Hepatocyte (in vitro differentiated cells): Measurements from ENCODE around the gene STRBP. TPM values are rescaled to one million over a fixed set of nuclear protein-coding genes. Genes with fewer than 3 reads are reported as not detected.

Experiments used
- DNase-seq: peaks from one replicate; pipeline ENCODE4 v3.0.0-alpha.2; 2016; ENCODE audit warnings: low spot score
- H2AFZ ChIP-seq: fragments of 200-600 bp; sonication (generic); 2 replicates; pipeline ENCODE4 v1.6.0; 2016; ENCODE audit warnings: antibody characterized with exemption, mild to moderate bottlenecking
- H3K27ac ChIP-seq: fragments of 200-600 bp; sonication (generic); 2 replicates; pipeline ENCODE4 v1.5.1; 2016; ENCODE audit warnings: mild to moderate bottlenecking
- H3K27me3 ChIP-seq: fragments of 200-600 bp; sonication (generic); 2 replicates; pipeline ENCODE4 v1.6.1; 2016
- H3K36me3 ChIP-seq: fragments of 200-600 bp; sonication (generic); replicated peaks from 2 replicates; pipeline ENCODE4 v1.5.1; 2016; ENCODE audit warnings: low read depth; ENCODE audit not compliant: insufficient read depth
- H3K4me1 ChIP-seq: fragments of 200-600 bp; sonication (generic); 2 replicates; pipeline ENCODE4 v1.5.1; 2016; ENCODE audit warnings: mild to moderate bottlenecking, moderate library complexity; ENCODE audit not compliant: insufficient read depth
- H3K4me2 ChIP-seq: fragments of 200-600 bp; sonication (generic); 2 replicates; pipeline ENCODE4 v1.6.0; 2016
- H3K4me3 ChIP-seq: fragments of 200-600 bp; sonication (generic); 2 replicates; pipeline ENCODE4 v1.5.1; 2016; ENCODE audit warnings: mild to moderate bottlenecking
- H3K79me2 ChIP-seq: fragments of 200-600 bp; sonication (generic); 2 replicates; pipeline ENCODE4 v1.6.0; 2017; ENCODE audit warnings: mild to moderate bottlenecking
- H3K9me2 ChIP-seq: fragments of 200-600 bp; sonication (generic); replicated peaks from 2 replicates; pipeline ENCODE4 v1.6.0; 2017; ENCODE audit warnings: mild to moderate bottlenecking; ENCODE audit not compliant: insufficient read depth
- H3K9me3 ChIP-seq: fragments of 200-600 bp; sonication (generic); 2 replicates; pipeline ENCODE4 v1.5.1; 2016; ENCODE audit warnings: low read depth, mild to moderate bottlenecking
- H4K20me1 ChIP-seq: fragments of 200-600 bp; sonication (generic); 2 replicates; pipeline ENCODE4 v1.6.0; 2016; ENCODE audit warnings: mild to moderate bottlenecking; ENCODE audit not compliant: insufficient read depth, poor library complexity, severe bottlenecking
- EZH2 ChIP-seq: fragments of 200-600 bp; sonication (generic); IDR thresholded peaks from 2 replicates; pipeline ENCODE4 v1.6.1; 2016; ENCODE audit warnings: antibody characterized with exemption, mild to moderate bottlenecking, borderline replicate concordance
- EZH2phosphoT487 ChIP-seq: fragments of 200-600 bp; sonication (generic); IDR thresholded peaks from one replicate; pipeline ENCODE4 v1.6.1; 2018; ENCODE audit warnings: antibody characterized with exemption, mild to moderate bottlenecking, low read depth, moderate library complexity; ENCODE audit not compliant: unreplicated experiment, severe bottlenecking
- WGBS: methylation state at CpG from one replicate; pipeline ENCODE4 v1.1.6; 2016; ENCODE audit warnings: low lambda C conversion rate; ENCODE audit errors: missing lambda C conversion rate; 5-methylcytosine and 5-hydroxymethylcytosine counted together
- microRNA counts: library from miRNA; unstranded; fragments of <30 nt; microRNA quantifications from one replicate; lab custom pipeline; 2017
- polyA plus RNA-seq: library from polyadenylated mRNA; unstranded; fragments of >200 nt; fragmentation: Nextera tagmentation; extraction: Ambion mirVana; gene quantifications from 2 replicates; pipeline ENCODE4 v1.2.1, GENCODE V29; 2016
- total RNA-seq: library from RNA; depleted of rRNA; stranded (reverse); fragments of >200 nt; gene quantifications from 2 replicates; pipeline ENCODE4 v1.2.3, GENCODE V29; 2014
- TF ChIP-seq, protein P1 (sequence below): fragments of 200-600 bp; sonication (generic); IDR thresholded peaks from 2 replicates; pipeline ENCODE4 v1.5.1; 2016; ENCODE audit warnings: antibody characterized with exemption, mild to moderate bottlenecking; ENCODE audit not compliant: poor library complexity

The STRBP gene
- total and polyA plus RNA-seq, 2 experiments from 2014 or later, result 26.8 to 27.7 TPM

DNA sequence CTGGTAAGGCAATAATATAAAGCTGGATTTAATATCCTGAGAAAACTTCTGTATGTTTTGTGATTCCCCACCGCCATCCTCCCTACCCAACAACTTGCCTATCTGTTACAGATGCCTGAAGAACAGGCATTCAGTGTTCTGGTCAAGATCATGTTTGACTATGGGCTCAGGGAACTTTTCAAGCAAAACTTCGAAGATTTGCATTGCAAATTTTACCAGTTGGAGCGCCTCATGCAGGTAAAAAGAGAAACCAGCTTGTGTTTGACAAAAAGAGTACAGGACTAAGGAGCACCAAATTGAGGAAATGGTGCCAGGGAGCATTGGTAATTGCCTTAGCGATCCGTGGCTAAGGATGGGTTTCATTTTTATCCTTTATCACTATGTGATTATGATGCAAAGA is 194.9 kb downstream of the STRBP start:
- no peaks in the 10 kb centered on the region for H4K20me1 ChIP-seq
- WGBS, result 63% methylated on average over 5 of the region's 5 CpGs
- H3K27me3 ChIP-seq, result no peaks in the 10 kb centered on the region
- H2AFZ ChIP-seq, result no peak overlapping the region
- peak overlapping the region; percentile 35 for H3K27ac ChIP-seq
- no peaks in the 10 kb centered on the region for H3K79me2 ChIP-seq
- H3K4me3 ChIP-seq, result no peak overlapping the region
- no peaks in the 10 kb centered on the region for H3K4me1 ChIP-seq
- no peak for DNase-seq
- no peak overlapping the region for H3K4me2 ChIP-seq
- no peaks in the 10 kb centered on the region for H3K36me3 ChIP-seq
- H3K9me3 ChIP-seq, result no peaks in the 10 kb centered on the region
- H3K9me2 ChIP-seq, result no peaks in the 10 kb centered on the region
- TF ChIP-seq EZH2 (no peak), EZH2phosphoT487 (no peak)
- TF ChIP-seq, protein P1, sequence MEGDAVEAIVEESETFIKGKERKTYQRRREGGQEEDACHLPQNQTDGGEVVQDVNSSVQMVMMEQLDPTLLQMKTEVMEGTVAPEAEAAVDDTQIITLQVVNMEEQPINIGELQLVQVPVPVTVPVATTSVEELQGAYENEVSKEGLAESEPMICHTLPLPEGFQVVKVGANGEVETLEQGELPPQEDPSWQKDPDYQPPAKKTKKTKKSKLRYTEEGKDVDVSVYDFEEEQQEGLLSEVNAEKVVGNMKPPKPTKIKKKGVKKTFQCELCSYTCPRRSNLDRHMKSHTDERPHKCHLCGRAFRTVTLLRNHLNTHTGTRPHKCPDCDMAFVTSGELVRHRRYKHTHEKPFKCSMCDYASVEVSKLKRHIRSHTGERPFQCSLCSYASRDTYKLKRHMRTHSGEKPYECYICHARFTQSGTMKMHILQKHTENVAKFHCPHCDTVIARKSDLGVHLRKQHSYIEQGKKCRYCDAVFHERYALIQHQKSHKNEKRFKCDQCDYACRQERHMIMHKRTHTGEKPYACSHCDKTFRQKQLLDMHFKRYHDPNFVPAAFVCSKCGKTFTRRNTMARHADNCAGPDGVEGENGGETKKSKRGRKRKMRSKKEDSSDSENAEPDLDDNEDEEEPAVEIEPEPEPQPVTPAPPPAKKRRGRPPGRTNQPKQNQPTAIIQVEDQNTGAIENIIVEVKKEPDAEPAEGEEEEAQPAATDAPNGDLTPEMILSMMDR, result no peak

DNA sequence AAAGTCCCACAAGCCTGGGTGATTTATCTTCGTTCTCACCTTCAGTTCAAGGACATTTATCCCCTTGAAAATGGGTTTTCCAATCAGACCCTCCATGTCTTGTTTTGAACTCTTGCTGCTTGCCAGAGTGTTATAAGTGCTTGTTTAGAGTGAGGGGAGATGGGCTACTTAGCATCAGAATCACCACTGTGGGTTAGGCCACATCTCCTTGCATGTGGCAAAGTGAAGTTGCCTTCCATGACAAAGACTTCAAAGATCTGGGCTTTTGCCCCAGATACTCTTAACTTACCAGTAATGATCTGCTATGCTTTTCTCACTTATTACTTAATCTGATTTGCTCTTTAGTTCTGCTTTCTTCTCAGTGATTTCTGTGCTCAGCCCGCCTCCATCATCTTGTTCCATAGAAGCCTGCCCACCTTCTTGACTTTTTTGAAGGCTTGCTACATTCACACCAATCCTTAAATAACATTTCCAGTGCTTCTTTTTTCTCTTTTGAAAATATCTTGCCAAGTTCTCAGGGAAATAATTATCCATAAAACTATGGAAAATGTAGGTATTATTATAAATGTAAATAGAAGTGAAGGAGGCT is 195.9 kb downstream of the STRBP start:
- H3K4me2 ChIP-seq, result no peak overlapping the region
- no peak overlapping the region for H3K4me3 ChIP-seq
- no peaks in the 10 kb centered on the region for H4K20me1 ChIP-seq
- WGBS, result 91% methylated on average over 2 of the region's 2 CpGs
- no peak for TF ChIP-seq EZH2
- no peak overlapping the region for H2AFZ ChIP-seq
- no peak for DNase-seq
- no peak overlapping the region for H3K27ac ChIP-seq
- no peaks in the 10 kb centered on the region for H3K36me3 ChIP-seq
- H3K79me2 ChIP-seq, result no peaks in the 10 kb centered on the region
- no peaks in the 10 kb centered on the region for H3K9me2 ChIP-seq
- no peaks in the 10 kb centered on the region for H3K9me3 ChIP-seq
- H3K27me3 ChIP-seq, result no peaks in the 10 kb centered on the region
- no peaks in the 10 kb centered on the region for H3K4me1 ChIP-seq

MicroRNA genes within 50 kb of the gene (microRNA counts, 767-probe panel; counts per million panel counts)
- not detected for microRNA hsa-miR-600 (lab: Ali Mortazavi, UCI)

Other genes with a start within 250 kb of the STRBP start
- gene GPR21, start 234.9 kb downstream of the STRBP start, total RNA-seq, result 0.50 and 2.2 TPM in 2 replicates
- gene GPR21, start 234.9 kb downstream of the STRBP start, polyA plus RNA-seq, result 0.75 TPM in 1 of 2 replicates, not detected in the other
- gene CRB2, start 87.6 kb upstream of the STRBP start, total RNA-seq, result 5.6 and 7.0 TPM in 2 replicates
- gene CRB2, start 87.6 kb upstream of the STRBP start, polyA plus RNA-seq, result 5.5 and 7.6 TPM in 2 replicates